Measurements from ENCODE around the gene GMFB.
A peak's percentile ranks its signal among the peaks of the same experiment; 100 is the strongest.
"Not testable (repeated sequence)": the region's sequence is repeated elsewhere in the genome, so short reads cannot be mapped to it uniquely, and the experiment has no call there.

Gene GMFB

DNA sequence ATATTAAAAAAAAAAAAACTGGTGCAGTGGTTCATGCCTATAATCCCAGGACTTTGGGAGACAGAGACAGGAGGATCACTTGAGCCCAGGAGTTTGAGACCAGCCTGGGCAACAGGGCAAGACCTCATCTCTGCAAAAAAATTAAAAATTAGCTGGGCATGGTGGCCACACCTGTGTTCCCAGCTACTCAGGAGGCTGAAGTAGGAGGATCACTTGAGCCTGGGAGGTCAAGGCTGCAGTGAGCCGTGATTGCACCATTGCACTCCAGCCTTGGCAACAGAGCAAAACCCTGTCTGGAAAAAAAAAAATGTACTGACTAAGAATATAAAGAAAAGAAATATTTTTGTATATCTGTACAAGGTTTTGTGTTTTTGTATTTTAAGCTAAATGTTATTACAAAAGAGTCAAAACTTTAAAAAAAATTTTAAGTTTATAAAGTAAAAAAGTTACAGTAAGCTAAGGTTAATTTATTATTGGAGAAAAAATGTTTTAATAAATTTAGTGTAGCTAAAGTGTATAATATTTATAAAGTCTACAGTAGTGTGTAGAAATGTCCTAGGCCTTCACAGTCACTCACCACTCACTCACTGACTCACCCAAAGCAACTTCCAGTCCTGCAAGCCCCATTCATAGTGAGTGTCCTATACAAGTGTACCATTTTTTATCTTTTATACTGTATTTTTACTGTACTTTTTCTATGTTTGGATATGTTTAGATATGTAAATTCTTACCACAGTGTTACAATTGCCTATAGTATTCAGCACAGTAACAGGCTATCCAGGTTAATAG, 31.8 kb downstream of the GMFB start:
- not testable (repeated sequence) for DNase-seq

DNA sequence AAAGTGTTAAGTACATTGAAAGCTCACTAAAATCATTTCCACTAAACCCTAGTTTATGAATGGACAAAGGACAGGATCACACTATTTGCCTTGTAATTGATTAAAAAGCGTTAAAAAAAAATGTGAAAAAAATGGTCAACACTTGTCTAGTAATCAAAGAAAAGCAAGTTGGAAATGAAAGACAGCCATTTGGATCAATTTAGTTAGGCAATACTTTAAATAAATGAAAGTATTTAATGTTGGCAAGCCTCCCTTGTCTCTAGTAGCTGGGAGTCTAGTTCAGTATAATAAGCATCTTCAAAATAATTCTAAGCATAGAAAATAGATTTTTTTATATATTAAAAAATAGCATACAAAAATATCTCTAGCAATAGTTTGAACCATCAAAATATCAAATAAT, 33.4 kb downstream of the GMFB start:
- no peak for DNase-seq

DNA sequence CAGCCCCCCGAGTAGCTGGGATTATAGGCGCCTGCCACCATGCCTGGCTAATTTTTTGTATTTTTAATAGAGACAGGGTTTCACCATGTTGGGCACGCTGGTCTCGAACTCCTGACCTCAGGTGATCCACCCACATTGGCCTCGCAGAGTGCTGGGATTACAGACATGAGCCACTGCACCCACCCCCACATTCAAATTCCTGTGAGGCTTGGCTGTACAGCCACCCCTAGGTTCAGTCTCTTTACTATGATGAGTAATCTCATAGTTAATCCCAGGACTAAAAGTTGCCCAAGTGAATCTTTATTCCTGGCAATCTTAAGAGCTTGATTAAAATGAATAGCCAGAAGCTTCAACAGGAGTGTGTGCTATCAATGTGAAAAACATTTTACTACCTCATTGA, 34.8 kb downstream of the GMFB start:
- DNase-seq = not testable (repeated sequence)

DNA sequence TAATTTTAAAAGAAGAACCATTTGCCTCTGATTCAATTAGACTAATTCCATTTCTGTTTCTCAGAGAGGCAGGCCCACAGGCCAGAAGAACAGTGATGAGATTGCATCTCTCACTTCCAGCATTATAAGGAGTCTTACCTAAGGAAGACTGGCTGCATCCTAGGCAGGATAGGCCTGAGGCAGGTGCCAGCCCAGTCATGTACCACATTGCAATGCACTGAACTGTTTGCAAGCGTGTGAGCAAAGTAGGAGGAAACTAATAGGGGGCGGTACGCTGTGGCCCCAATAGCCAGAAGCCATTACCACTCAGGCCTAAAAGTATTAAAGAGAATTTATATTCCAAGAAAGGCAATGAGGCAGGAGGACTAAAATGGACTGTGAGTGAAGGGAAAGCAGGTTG, 35.5 kb downstream of the GMFB start:
- no peak for DNase-seq

DNA sequence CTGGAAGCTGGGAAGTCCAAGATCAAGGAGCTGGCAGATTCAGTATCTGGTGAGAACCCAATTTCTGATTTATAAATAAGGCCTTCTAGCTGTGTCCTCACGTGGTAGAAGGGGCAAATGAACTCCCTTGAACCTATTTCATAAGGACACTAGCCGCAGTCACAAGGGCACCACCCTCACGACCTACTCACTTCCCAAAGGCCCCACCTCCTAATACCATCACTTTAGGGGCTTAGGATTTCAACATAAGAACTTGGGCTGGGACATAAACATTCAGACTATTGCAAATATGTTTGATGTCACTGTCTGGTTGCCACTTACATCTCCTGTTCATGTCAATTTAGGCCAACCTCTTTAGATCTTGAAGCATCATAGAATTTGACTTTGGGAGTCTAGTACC, 36.8 kb downstream of the GMFB start:
- DNase-seq = no peak

DNA sequence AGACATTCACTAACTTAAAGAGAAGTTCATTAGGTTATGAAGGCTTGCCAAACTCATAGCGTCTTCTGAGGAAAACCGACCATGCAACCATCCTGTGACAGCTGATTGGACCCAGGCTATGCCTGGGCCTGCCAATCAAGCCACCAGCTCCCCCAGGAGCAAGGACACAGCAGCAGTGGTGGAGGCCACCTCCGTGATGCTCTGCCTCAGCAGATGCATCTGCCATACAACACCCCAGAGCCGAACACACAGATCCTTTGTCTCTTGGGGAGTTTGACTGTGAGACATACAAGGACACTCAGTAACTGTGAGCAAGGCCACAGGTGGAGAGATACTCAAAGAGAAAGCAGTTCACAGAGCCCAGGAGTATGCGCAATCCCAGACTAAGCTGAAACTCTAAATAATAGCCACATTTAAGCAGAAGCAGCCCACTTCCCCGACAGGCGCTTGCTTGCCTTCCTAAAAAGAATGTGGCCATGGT, 37.6 kb downstream of the GMFB start:
- DNase-seq = no peak

DNA sequence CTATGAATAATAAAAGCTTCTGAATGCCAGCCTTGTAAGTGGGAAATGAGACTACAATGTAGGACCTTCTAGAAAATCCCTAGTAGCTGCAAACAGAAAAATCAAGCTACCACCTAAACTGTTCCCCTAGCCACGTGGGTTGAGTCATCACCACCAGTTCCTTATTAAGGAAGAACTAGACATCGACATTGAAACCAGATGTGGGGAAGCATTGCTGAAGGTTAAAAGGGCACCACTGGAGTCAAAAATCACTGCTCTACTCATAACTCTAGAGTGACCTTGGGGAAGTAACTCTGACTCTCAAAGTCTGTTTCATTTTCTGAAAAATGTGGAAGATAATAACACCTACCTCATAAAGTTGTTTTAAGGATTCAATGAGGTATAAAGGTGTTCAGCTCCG, 38.2 kb downstream of the GMFB start:
- no peak for DNase-seq

DNA sequence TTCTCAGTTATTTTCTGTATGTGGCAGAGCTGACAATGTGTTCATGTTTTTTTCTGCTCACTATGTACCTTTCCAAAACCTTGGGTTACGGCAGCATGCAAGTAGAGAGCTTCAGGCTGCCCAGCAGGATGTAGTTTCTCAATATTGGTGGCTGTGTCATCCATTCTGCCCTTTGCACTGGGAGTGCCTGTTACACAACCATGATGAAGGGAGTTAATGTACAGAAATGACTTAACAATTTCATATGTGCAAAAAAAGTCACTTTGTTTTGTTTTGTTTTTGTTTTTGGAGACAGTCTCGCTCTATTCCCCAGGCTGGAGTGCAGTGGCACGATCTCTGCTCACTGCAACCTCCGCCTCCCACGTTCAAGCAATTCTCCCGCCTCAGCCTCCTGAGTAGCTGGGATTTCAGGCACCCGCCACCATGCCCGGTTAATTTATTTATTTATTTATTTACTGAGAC, 41.5 kb downstream of the GMFB start:
- no peak for DNase-seq

DNA sequence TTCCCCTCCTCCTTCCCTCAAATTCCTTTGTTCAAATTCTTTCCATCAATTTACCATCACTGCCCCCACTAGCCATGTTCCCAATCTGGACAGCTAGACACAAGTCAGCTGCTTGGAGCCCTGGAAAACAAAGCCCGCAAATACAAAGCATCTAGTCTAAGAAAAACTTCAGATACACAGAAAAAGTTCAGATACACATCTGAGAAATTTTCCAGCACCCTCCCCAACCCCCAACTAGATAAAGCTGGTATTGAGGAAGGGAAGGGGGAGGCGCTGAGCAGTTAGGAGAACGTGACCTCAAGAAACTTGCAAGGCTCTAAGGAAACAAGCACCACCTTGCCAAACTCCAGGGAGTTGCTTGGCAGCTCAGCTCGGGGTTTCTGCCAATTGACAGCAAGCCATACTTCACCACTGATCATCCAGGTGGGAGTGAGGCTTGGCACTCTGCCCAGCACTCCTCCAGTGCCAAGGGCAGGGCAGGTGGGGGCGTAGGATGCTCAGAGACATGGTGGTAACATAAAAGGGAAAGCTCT, 42.6 kb downstream of the GMFB start:
- no peak for DNase-seq

DNA sequence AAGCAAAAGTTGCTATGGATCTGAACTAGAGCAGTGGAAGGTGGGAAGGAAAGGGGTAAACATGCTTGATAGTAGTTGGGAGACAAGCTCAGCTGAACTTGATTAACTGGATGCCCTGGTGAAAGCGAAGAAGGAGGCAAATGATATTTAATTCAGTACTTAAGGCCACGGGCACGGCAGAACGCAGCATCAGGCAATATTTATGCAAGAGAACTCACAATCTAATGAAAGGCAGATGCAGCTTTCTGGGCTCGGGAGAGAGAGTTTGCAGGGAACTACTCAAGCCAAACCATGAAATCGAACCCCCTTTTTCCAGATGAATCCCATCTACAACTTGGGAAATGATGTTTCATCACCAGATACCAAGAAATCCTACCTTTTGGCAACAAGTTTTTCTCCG, 44.1 kb downstream of the GMFB start:
- no peak for DNase-seq

DNA sequence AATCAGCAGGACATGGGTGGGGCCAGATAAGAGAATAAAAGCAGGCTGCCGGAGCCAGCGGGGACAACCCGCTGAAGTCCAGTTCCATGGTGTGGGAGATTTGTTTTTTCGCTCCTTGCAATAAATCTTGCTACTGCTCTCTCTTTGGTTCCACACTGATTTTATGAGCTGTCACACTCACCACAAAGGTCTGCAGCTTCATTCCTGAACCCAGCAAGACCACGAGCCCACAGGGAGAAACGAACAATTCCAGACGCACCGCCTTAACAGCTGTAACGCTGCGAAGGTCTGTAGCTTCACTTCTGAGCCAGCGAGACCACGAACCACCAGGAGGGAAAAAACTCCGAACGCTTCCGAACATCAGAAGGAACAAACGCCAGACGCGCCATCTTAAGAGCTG, 44.8 kb downstream of the GMFB start:
- no peak for DNase-seq

DNA sequence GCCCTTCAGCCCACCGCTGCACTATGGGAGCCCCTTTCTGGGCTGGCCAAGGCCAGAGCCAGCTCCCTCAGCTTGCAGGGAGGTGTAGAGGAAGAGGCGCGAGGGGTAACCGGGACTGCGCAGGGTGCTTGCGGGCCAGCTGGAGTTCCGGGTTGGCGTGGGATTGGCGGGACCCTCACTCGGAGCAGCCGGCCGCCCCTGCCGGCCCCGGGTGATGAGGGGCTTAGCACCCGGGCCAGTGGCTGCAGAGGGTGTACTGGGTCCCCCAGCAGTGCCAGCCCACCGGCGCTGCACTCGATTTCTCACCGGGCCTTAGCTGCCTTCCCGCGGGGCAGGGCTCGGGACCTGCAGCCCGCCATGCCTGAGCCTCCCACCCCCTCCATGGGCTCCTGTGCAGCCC, 45.8 kb downstream of the GMFB start:
- not testable (repeated sequence) for DNase-seq

DNA sequence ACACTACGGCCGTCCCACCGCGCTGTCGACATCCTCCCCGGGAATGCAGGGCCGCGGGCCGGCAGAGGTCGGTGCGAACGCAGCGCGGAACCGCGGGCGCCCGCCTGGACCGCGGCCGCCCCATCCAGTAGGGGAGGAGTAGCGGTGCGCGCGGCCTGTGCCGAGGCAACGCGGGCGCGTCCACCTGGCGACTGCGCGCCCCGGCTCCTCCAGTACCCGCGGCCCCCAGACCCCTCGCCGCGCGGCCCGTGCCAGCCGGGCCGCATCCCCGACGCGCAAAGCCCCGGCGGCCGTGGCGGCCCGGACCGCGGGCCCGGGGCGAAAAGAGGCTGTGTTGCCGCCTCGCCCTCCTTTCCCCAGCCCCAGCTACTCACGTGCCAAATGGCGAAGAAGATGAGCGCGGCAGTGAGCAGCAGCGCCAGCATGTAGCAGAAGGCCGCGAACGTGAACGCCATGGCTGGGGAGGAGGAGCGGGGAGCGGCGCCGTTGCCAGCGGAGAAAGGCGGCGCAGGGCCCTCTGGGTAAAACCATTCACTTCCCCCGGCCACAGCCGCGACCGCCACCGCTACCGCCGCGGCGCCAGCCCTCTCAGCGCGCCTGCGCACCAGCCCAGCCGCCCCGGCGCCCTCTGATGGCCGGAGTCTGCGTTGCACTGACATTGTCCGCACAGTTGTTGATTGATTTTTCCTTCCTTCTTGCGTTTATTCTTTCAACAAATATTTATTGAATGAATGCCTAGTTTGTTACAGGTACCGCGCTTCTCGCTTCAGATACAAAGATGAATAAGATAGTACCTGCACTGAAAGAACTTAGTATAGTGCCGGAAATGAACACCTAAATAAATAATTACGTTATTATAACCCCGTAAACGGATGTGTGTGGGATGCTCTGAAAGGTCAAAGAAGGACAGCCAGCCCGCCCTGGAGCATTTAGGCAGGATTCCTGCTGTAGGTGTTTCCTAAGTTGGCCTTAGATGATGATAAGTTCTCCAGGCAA, 47.6 kb downstream of the GMFB start, which contains the start of gene CNIH1:
TSS of gene CNIH1 (minus strand) at position 502 of the 996 bp plus-strand sequence. CDS start at position 455, 47 bp downstream.
- peak; percentile 91 for DNase-seq

DNA sequence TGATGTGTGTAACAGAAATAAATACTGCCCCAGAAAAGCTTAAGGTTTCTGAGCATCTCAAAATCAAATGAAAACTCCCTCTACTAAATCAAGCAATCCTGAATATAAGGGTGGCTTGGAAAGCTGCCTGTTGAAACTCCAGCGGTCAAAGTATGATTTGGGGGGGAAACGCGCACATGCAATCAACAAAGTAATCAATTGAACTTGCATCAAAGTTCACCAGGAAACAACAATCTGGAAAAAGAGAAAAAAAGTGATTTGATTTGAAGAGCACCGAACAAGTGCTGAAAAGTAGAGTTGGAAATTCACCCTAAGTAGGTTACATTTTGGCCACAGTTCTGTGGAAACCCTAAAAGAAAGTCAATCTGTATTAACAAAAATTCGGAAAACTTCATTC, 48.3 kb downstream of the GMFB start:
- no peak for DNase-seq

DNA sequence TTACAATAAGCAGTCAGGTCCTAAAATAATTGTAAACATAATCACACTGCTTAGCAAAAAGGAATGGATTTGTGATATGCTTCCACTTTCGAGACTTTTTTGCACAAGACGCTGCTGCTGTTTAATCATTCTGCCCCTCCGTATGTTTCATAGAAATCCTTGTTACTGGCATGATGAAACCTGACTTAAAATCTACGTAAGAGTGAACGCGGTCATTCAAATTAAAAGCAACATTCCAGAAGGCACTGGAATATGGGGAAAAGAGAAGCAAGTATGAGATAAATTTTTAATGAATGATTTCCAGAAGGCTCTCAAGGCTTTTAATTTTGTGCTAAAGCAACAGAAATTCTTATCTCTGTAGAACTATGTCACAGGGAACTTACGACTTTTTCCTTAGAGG, 48.7 kb downstream of the GMFB start:
- DNase-seq = no peak

DNA sequence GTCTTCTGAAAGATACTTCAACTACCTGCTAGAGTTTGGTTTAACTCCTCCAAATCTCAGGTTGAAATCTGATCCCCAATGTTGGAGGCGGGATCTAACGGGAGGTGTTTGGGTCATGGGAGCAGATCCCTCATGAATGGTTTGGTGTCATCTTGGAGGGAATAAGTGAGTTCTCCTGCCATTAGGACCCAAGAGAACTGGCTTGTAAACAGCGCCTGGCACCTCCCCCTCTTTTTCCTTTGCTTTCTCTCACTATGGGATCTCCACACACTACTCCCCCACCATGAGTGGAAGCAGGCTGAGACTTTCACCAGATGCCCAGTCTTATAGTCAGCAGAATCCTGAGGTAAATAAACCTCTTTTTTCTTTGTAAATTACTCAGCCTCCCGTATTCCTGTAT, 50.1 kb downstream of the GMFB start:
- DNase-seq = no peak

DNA sequence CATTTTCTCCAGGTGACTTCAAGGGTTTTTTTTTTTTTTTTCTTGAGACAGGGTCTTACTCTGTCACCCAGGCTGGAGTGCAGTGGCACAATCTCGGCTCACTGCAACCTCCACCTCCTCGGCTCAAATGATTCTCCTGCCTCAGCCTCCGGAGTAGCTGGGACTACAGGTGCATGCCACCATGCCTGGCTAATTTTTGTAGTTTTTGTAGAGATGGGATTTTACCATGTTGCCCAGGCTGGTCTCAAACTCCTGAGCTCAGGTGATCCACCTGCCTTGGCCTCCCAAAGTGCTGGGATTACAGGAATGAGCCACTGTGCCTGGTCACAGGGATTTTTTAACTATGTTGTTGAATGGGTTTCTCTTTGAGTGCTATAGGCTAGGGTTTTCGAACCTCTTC, 50.8 kb downstream of the GMFB start:
- DNase-seq = not testable (repeated sequence)

DNA sequence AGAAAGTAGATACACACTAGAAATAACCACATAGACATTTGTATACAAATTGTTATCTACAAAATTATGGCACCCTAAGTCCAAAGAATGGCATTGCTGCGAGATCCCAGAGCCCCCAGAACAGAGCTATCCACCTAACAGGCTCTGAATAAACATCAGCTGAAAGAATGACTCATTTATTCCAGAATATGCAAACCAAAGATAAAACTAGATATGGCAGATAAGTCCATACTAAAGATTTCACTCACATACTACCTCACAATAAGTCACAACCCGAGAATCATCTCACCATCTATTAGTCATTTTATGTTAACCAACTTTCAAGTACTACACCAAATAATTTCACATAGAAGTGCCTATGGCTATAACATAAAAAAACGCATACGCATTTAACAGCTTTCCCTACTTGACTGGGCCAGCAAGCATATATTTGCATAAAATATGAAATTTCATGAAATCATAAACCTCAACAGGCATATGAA, 53.2 kb downstream of the GMFB start:
- no peak for DNase-seq

DNA sequence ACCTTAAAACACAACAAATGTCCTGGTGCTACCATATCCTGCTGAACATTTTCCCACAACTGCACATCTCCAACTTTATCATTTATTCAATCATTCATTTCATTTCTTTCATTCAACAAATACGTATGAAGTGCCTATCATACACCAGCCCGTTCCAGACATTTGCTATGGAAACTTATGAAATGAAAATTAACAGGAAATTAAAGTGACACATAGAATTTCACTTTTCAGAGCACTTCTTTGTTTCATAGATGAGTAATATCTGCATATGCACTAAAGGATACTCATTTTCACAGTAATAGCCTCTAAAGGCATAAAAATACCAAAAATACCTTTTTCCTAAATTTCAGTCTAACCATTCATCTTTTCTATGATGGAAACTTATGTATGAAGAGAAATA, 60.3 kb downstream of the GMFB start:
- DNase-seq = no peak

DNA sequence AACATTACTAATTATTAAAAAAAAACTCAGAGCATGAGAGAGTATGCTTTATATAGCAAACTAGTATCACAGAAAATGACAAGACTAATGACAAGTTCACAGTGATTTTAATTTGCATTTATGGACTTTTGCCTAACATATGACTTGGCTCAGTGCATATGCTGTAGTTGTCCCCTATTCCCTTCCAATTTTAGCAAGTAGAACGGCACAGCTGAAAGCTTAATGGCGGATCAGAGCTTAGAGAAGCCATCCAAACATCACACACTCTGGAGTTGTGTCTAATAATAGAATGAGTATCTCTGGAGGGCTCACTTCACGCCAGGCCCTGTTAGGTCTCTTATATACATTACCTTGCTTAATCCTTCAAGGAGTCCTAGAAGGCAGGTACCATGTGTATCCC, 60.9 kb downstream of the GMFB start:
- DNase-seq = no peak

DNA sequence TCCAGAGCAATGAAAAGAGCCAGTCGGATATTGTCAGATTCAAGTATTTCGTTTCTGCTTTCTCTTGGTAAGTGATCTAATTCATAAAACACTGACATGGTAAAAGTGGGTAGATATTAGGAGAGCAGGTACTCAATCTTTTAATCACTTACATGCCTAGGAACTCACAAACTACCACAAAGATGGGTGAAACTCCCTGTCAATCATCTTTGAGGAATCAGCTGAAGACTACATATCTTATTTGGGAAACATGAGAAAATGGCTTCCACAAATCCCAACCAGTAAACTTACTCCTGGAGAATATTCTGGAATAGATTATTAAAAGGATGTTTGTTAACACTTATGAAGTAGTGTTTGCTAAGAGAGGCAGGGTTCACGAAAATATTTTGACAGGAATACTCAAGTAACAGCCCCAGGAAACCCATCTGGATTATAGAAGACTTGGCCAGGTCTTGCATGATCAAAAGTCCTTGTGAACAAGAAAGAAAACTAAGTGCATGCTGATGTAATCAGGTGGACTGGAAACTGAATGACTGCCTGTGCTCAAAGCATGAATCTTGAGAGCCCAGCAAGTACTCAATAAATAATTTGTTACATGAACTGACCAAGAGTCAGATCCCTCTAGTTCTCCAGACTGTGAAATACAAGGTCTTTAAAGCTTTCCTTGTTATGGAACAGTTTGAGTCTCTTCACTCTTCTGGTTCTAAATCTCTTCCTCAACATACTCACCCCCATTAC, 63.1 kb downstream of the GMFB start:
- DNase-seq = no peak

DNA sequence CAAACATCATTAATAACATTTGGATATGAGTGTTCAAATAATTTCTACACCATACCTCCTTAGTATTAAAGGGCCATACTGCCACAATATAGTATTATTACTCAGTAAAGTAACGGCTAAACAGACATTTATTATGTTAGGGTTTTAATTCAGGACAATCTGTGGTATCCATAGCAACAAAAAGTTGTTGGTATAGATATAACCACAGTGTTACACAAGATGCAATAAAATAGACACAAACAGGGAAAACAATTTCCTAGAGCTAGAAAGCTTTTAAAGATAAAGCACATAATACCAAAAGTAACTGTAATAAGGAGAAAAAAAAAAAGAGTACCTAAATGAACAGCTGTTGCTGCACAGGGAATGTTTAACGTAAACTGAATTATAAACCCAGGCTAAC, 63.7 kb downstream of the GMFB start:
- DNase-seq = no peak
